Stomach (tissue), 4 donors: ENCODE data around the gene PTPA.

Experiments
- CTCF ChIP-seq, 7 experiments: fragments of 450-650 bp in 4 of 7; fragments of 200-600 bp in 3 of 7; sonication (generic) in 3 of 7; IDR thresholded peaks; one replicate each; pipeline ENCODE4 v1.5.1; 2016 to 2019; ENCODE audit warnings: antibody characterized with exemption in 7 of 7, control low read depth in 2 of 7, mild to moderate bottlenecking in 1 of 7
- EP300 ChIP-seq: sonication (generic); formaldehyde crosslinking; IDR thresholded peaks from one replicate; pipeline ENCODE4 v1.6.1; 2017; ENCODE audit warnings: antibody characterized with exemption
- POLR2A ChIP-seq, 4 donors: fragments of 450-650 bp; IDR thresholded peaks; one replicate each; pipeline ENCODE4 v1.6.1; 2016; ENCODE audit warnings: antibody characterized with exemption in 4 of 4, control low read depth in 2 of 4, mild to moderate bottlenecking in 1 of 4, moderate library complexity in 1 of 4

DNA sequence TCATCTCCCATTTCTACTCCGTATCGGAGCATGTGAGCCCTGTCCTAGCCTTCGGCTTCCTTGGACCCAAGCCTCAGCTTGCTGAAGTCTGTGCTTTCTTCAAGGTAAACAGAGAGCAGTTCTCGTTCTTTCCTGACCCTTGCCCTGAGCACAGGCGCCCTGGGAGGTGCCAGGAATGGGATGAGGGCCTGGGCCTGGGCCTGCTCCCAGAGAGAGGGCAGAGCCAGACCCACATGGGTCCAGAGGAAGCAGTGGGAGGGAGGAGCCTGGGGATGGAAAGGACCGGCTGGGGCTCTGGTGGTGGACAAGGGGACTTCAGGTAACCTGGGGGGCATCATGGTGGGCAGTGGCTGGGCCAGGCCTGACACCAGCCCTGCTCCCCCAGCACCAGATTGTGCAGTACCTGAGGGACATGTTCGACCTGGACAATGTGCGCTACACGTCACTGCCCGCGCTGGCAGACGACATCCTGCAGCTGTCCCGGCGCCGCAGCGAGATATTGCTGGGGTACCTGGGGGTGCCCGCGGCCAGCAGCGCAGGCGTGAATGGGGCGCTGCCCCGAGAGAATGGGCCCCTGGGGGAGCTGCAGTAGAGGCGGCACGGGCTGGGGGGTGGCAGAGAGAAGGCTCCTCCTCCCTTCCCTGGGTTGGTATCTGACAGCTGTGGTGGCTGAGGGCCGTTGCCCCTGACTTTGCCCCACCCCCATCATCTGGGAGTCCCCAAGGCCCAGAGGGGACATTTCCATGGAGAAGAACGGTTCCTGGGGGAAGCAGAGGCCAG lies 41.2 kb upstream of the PTPA start:
- TF ChIP-seq EP300: no peak
- peak in 1 of 7 experiments; percentile 1 for TF ChIP-seq CTCF (IDR thresholded peaks at IDR 0.05)
- no peak for TF ChIP-seq POLR2A (IDR thresholded peaks at IDR 0.05)
